ENCODE data around the gene FBXO8.

Gene FBXO8

DNA sequence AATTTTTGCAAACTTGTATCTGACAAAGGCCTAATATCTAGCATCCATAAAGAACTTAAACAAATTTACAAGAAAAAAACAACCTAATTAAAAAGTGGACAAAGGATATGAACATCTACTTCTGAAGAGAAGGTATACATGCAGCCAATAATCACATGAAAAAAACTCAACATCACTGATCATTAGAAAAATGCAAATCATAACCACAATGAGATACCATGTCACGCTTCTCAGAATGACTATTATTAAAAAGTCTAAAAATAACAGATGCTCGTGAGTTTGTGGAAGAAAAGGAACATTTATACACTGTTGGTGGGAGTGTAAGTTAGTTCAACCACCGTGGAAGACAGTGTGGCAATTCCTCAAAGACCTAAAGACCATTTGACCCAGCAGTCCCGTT lies 24.2 kb upstream of the FBXO8 start:
- TF ChIP-seq, protein P1, sequence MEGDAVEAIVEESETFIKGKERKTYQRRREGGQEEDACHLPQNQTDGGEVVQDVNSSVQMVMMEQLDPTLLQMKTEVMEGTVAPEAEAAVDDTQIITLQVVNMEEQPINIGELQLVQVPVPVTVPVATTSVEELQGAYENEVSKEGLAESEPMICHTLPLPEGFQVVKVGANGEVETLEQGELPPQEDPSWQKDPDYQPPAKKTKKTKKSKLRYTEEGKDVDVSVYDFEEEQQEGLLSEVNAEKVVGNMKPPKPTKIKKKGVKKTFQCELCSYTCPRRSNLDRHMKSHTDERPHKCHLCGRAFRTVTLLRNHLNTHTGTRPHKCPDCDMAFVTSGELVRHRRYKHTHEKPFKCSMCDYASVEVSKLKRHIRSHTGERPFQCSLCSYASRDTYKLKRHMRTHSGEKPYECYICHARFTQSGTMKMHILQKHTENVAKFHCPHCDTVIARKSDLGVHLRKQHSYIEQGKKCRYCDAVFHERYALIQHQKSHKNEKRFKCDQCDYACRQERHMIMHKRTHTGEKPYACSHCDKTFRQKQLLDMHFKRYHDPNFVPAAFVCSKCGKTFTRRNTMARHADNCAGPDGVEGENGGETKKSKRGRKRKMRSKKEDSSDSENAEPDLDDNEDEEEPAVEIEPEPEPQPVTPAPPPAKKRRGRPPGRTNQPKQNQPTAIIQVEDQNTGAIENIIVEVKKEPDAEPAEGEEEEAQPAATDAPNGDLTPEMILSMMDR (conservative IDR thresholded peaks at IDR 0.05; ENCODE audit: low read length) = no peak
- no peak for TF ChIP-seq EZH2phosphoT487 (IDR thresholded peaks at IDR 0.05; ENCODE audit: borderline replicate concordance)
- H3K36me3 ChIP-seq (ENCODE audit: insufficient read depth, low read length) = peaks cover 68% of the 10 kb centered on the region
- no peak overlapping the region for H3K4me3 ChIP-seq (ENCODE audit: low read length, poor library complexity, severe bottlenecking)
- H3K4me2 ChIP-seq (ENCODE audit: low read depth, low read length, poor library complexity, severe bottlenecking) = no peak overlapping the region
- no peaks in the 10 kb centered on the region for H3K9me2 ChIP-seq (replicated peaks; ENCODE audit: low read depth, low read length)
- H3K27me3 ChIP-seq (ENCODE audit: insufficient read depth, low read length, poor library complexity, severe bottlenecking) = no peaks in the 10 kb centered on the region
- H2AFZ ChIP-seq (ENCODE audit: low read length) = no peak overlapping the region
- H3K79me2 ChIP-seq (ENCODE audit: insufficient read depth, low read length) = no peaks in the 10 kb centered on the region
- H3K4me1 ChIP-seq (ENCODE audit: insufficient read depth, low read length, poor library complexity, severe bottlenecking) = no peaks in the 10 kb centered on the region
- H3K9me3 ChIP-seq (ENCODE audit: insufficient read depth, low read depth, low read length) = no peaks in the 10 kb centered on the region
- H4K20me1 ChIP-seq (ENCODE audit: insufficient read depth, low read length, poor library complexity, severe bottlenecking) = no peaks in the 10 kb centered on the region
- H3K9ac ChIP-seq (ENCODE audit: low read depth, low read length, poor library complexity, severe bottlenecking) = no peak overlapping the region
- no peaks in the 10 kb centered on the region for H3F3A ChIP-seq (ENCODE audit: low read depth)

DNA sequence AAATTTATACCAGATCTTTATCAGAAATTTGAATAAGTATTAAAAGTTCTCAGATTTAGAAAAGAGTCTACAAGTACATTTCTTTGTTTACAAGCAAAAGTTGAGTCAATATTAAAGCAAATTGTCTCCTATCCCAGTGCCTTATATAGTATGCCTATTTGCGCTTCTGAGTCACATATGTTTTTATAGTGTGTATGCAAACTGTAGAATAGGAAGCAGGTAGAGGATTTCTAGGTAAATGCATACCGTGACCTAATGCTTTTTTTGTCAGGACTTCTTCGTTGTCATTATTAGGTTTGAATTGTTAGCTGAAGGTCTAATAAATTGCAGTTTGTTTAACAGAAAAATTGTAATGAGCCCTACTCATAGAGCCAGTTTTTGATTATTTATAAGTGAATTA lies 22.5 kb upstream of the FBXO8 start:
- no peaks in the 10 kb centered on the region for H3K9me2 ChIP-seq (replicated peaks; ENCODE audit: low read depth, low read length)

DNA sequence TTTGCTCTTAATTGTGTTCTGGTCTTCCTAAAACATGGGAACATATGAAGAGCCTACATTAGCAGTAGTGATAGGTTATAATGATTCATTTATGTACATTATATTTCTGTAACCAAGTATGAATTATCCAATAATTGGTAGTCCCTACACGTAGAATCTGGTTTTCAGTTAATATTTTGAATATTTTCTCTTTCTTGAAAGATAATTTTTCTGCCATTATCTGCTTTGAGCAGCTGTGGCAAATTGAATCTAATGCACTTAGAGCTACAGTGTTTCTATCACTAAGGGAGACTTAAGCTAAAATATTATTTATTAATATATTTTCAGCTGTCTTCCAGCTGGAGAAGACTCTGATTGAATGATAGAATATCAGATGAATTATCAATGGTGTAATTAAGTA lies 21.2 kb upstream of the FBXO8 start:
- H2AFZ ChIP-seq (ENCODE audit: low read length) = no peak overlapping the region
- H3K9me2 ChIP-seq (replicated peaks; ENCODE audit: low read depth, low read length) = no peaks in the 10 kb centered on the region
- no peak overlapping the region for H3K4me2 ChIP-seq (ENCODE audit: low read depth, low read length, poor library complexity, severe bottlenecking)
- peaks cover 76% of the 10 kb centered on the region for H3K36me3 ChIP-seq (ENCODE audit: insufficient read depth, low read length)
- H3K4me3 ChIP-seq (ENCODE audit: low read length, poor library complexity, severe bottlenecking) = no peak overlapping the region
- no peak for TF ChIP-seq EZH2phosphoT487 (IDR thresholded peaks at IDR 0.05; ENCODE audit: borderline replicate concordance)
- TF ChIP-seq, protein P1 (conservative IDR thresholded peaks at IDR 0.05; ENCODE audit: low read length) = no peak
- H4K20me1 ChIP-seq (ENCODE audit: insufficient read depth, low read length, poor library complexity, severe bottlenecking) = no peaks in the 10 kb centered on the region
- no peaks in the 10 kb centered on the region for H3K9me3 ChIP-seq (ENCODE audit: insufficient read depth, low read depth, low read length)
- H3K27me3 ChIP-seq (ENCODE audit: insufficient read depth, low read length, poor library complexity, severe bottlenecking) = no peaks in the 10 kb centered on the region
- H3F3A ChIP-seq (ENCODE audit: low read depth) = no peaks in the 10 kb centered on the region
- no peaks in the 10 kb centered on the region for H3K4me1 ChIP-seq (ENCODE audit: insufficient read depth, low read length, poor library complexity, severe bottlenecking)
- no peak overlapping the region for H3K9ac ChIP-seq (ENCODE audit: low read depth, low read length, poor library complexity, severe bottlenecking)
- H3K79me2 ChIP-seq (ENCODE audit: insufficient read depth, low read length) = no peaks in the 10 kb centered on the region

More for the DNA sequence above, 22.5 kb upstream of the FBXO8 start:
- H2AFZ ChIP-seq (ENCODE audit: low read length) = no peak overlapping the region
- no peak overlapping the region for H3K4me2 ChIP-seq (ENCODE audit: low read depth, low read length, poor library complexity, severe bottlenecking)
- H3K9me3 ChIP-seq (ENCODE audit: insufficient read depth, low read depth, low read length) = no peaks in the 10 kb centered on the region
- no peaks in the 10 kb centered on the region for H3K4me1 ChIP-seq (ENCODE audit: insufficient read depth, low read length, poor library complexity, severe bottlenecking)
- H4K20me1 ChIP-seq (ENCODE audit: insufficient read depth, low read length, poor library complexity, severe bottlenecking) = no peaks in the 10 kb centered on the region
- H3K36me3 ChIP-seq (ENCODE audit: insufficient read depth, low read length) = peaks cover 70% of the 10 kb centered on the region
- H3K27me3 ChIP-seq (ENCODE audit: insufficient read depth, low read length, poor library complexity, severe bottlenecking) = no peaks in the 10 kb centered on the region
- H3K79me2 ChIP-seq (ENCODE audit: insufficient read depth, low read length) = no peaks in the 10 kb centered on the region
- no peak overlapping the region for H3K9ac ChIP-seq (ENCODE audit: low read depth, low read length, poor library complexity, severe bottlenecking)
- no peak for TF ChIP-seq EZH2phosphoT487 (IDR thresholded peaks at IDR 0.05; ENCODE audit: borderline replicate concordance)
- TF ChIP-seq, protein P1 (conservative IDR thresholded peaks at IDR 0.05; ENCODE audit: low read length) = no peak
- H3K4me3 ChIP-seq (ENCODE audit: low read length, poor library complexity, severe bottlenecking) = no peak overlapping the region
- H3F3A ChIP-seq (ENCODE audit: low read depth) = no peaks in the 10 kb centered on the region
